ENCODE measurements around the gene TOMM22.

TOMM22 gene

DNA sequence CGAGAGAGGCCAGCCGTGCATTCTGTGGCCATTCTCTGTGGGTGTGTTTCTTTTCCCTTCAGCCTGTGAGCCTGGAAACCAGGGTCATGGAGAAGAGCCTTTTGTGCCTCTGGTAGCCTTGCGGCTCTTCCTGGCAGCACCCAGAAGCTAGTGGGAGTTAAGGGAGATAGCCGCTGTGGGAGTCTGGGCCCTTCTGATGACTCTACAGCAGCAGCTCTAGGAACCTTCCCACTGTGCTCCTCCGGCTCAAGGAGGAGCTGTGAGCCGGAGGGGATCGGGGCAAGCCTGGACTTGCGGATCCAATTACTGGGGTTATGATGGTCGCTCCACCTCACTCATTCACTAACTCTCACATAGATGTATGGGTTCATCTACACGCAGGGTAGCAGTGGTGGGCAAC lies 34.5 kb downstream of the TOMM22 start:
- H4K20me1 ChIP-seq (ENCODE audit: insufficient read depth, low read length) = peaks cover 52% of the 10 kb centered on the region
- no peaks in the 10 kb centered on the region for H3K9me3 ChIP-seq (replicated peaks; ENCODE audit: insufficient read depth, low read length)
- no peak for TF ChIP-seq EZH2phosphoT487 (IDR thresholded peaks at IDR 0.05; ENCODE audit: low read length)
- TF ChIP-seq, protein P1, sequence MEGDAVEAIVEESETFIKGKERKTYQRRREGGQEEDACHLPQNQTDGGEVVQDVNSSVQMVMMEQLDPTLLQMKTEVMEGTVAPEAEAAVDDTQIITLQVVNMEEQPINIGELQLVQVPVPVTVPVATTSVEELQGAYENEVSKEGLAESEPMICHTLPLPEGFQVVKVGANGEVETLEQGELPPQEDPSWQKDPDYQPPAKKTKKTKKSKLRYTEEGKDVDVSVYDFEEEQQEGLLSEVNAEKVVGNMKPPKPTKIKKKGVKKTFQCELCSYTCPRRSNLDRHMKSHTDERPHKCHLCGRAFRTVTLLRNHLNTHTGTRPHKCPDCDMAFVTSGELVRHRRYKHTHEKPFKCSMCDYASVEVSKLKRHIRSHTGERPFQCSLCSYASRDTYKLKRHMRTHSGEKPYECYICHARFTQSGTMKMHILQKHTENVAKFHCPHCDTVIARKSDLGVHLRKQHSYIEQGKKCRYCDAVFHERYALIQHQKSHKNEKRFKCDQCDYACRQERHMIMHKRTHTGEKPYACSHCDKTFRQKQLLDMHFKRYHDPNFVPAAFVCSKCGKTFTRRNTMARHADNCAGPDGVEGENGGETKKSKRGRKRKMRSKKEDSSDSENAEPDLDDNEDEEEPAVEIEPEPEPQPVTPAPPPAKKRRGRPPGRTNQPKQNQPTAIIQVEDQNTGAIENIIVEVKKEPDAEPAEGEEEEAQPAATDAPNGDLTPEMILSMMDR (IDR thresholded peaks at IDR 0.05; ENCODE audit: low read length) = no peak
- no peak for TF ChIP-seq EZH2 (optimal IDR thresholded peaks at IDR 0.05; ENCODE audit: low read depth, low read length)
- no peak overlapping the region for H3K4me2 ChIP-seq (ENCODE audit: low read depth, low read length)
- H3K9me2 ChIP-seq (replicated peaks; ENCODE audit: insufficient read depth, low read length) = no peaks in the 10 kb centered on the region
- H3K4me1 ChIP-seq (ENCODE audit: low read length) = no peaks in the 10 kb centered on the region
- peaks cover 90% of the 10 kb centered on the region for H3K79me2 ChIP-seq (ENCODE audit: low read length)
- H3K9ac ChIP-seq (ENCODE audit: low read length) = no peak overlapping the region
- peaks cover 7% of the 10 kb centered on the region; the same call in 1 of the 2 replicates for H3K36me3 ChIP-seq (replicated peaks; ENCODE audit: insufficient read depth, low read length)
- H3K27me3 ChIP-seq (replicated peaks; ENCODE audit: insufficient read depth, low read length) = no peaks in the 10 kb centered on the region
- no peak overlapping the region for H3K4me3 ChIP-seq (ENCODE audit: low read length)
- H2AFZ ChIP-seq (ENCODE audit: low read length) = no peak overlapping the region
- no peak for DNase-seq
- no peaks in the 10 kb centered on the region for H3F3A ChIP-seq (ENCODE audit: insufficient read depth, low read length)
- H3K27ac ChIP-seq (ENCODE audit: low read length) = no peak overlapping the region

DNA sequence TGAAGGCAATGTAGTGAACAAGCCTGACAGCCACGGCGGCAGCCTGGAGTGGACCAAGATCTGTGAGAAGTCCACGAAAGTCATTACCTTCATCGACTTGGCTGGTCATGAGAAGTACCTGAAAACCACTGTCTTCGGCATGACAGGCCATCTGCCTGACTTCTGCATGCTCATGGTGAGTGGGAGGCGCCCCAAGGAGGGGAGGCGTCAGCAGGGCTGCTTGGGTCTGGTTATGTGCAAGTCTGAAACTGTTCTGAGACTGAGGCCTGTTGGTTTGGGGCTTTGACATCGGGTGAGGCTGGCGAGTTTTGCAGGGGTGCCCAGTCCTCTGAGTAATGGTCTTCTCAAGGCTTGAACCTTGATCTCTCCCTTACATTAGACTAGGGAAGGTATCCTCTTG lies 35.1 kb downstream of the TOMM22 start:
- no peaks in the 10 kb centered on the region for H3K9me2 ChIP-seq (replicated peaks; ENCODE audit: insufficient read depth, low read length)
- TF ChIP-seq EZH2 (optimal IDR thresholded peaks at IDR 0.05; ENCODE audit: low read depth, low read length) (no peak), EZH2phosphoT487 (IDR thresholded peaks at IDR 0.05; ENCODE audit: low read length) (no peak)
- TF ChIP-seq, protein P1 (IDR thresholded peaks at IDR 0.05; ENCODE audit: low read length) = no peak
- no peak overlapping the region for H3K9ac ChIP-seq (ENCODE audit: low read length)
- H3F3A ChIP-seq (ENCODE audit: insufficient read depth, low read length) = no peaks in the 10 kb centered on the region
- H3K4me1 ChIP-seq (ENCODE audit: low read length) = no peaks in the 10 kb centered on the region
- no peaks in the 10 kb centered on the region for H3K27me3 ChIP-seq (replicated peaks; ENCODE audit: insufficient read depth, low read length)
- no peak overlapping the region for H3K4me3 ChIP-seq (ENCODE audit: low read length)
- DNase-seq = peak; percentile 3
- no peak overlapping the region for H3K27ac ChIP-seq (ENCODE audit: low read length)
- H3K9me3 ChIP-seq (replicated peaks; ENCODE audit: insufficient read depth, low read length) = no peaks in the 10 kb centered on the region
- H3K79me2 ChIP-seq (ENCODE audit: low read length) = peaks cover 89% of the 10 kb centered on the region
- peaks cover 51% of the 10 kb centered on the region for H4K20me1 ChIP-seq (ENCODE audit: insufficient read depth, low read length)
- H3K36me3 ChIP-seq (replicated peaks; ENCODE audit: insufficient read depth, low read length) = peaks cover 7% of the 10 kb centered on the region; the same call in 1 of the 2 replicates
- no peak overlapping the region for H3K4me2 ChIP-seq (ENCODE audit: low read depth, low read length)
- no peak overlapping the region for H2AFZ ChIP-seq (ENCODE audit: low read length)

DNA sequence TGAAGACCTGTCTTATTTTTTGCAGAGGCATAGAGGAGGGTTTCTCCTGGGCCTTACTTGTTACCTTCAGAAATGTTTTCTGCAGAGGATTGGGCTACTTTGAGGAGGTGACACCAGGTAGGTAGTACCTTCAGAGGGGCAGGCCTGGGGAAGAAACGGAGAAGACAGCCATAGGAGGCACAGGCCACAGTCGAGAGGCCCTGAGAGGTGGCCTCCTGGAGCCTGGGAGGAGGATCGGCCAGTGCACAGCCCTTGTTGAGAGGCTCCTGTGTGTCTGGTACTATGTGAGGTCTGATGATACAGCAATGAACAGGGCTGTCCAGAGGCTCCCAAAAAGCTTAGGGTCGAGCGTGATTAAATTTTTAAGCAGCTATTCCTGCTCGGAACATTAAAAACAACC lies 35.5 kb downstream of the TOMM22 start:
- Histone ChIP-seq H4K20me1 (ENCODE audit: insufficient read depth, low read length) (peaks cover 47% of the 10 kb centered on the region), H3K36me3 (replicated peaks; ENCODE audit: insufficient read depth, low read length) (peaks cover 7% of the 10 kb centered on the region; the same call in 1 of the 2 replicates)

More for the DNA sequence above, 35.5 kb downstream of the TOMM22 start:
- no peak overlapping the region for H3K9ac ChIP-seq (ENCODE audit: low read length)
- H3K4me2 ChIP-seq (ENCODE audit: low read depth, low read length) = no peak overlapping the region
- TF ChIP-seq EZH2 (optimal IDR thresholded peaks at IDR 0.05; ENCODE audit: low read depth, low read length) = no peak
- no peak for TF ChIP-seq EZH2phosphoT487 (IDR thresholded peaks at IDR 0.05; ENCODE audit: low read length)
- TF ChIP-seq, protein P1 (IDR thresholded peaks at IDR 0.05; ENCODE audit: low read length) = no peak
- H3K9me3 ChIP-seq (replicated peaks; ENCODE audit: insufficient read depth, low read length) = no peaks in the 10 kb centered on the region
- peaks cover 86% of the 10 kb centered on the region for H3K79me2 ChIP-seq (ENCODE audit: low read length)
- no peaks in the 10 kb centered on the region for H3F3A ChIP-seq (ENCODE audit: insufficient read depth, low read length)
- no peaks in the 10 kb centered on the region for H3K27me3 ChIP-seq (replicated peaks; ENCODE audit: insufficient read depth, low read length)
- no peak overlapping the region for H2AFZ ChIP-seq (ENCODE audit: low read length)
- no peaks in the 10 kb centered on the region for H3K9me2 ChIP-seq (replicated peaks; ENCODE audit: insufficient read depth, low read length)
- H3K4me3 ChIP-seq (ENCODE audit: low read length) = no peak overlapping the region
- no peak for DNase-seq
- no peaks in the 10 kb centered on the region for H3K4me1 ChIP-seq (ENCODE audit: low read length)
- no peak overlapping the region for H3K27ac ChIP-seq (ENCODE audit: low read length)

Data from MM.1S (cell line).